Panc1 (cell line): ENCODE results near the gene TIMM22.

Source experiments
- POLR2AphosphoS5 ChIP-seq: IDR thresholded peaks from 2 replicates; pipeline ENCODE4 v1.6.1; 2012; ENCODE audit warnings: mild to moderate bottlenecking, low read depth, low read length, moderate library complexity
- TCF7L2 ChIP-seq: IDR thresholded peaks from 2 replicates; pipeline ENCODE4 v1.6.1; 2011; ENCODE audit warnings: mild to moderate bottlenecking, low read depth, low read length, inconsistent platforms
- TF ChIP-seq, protein P1 (sequence below): fragments of 450-650 bp; IDR thresholded peaks from 2 replicates; pipeline ENCODE4 v1.5.1; 2017; ENCODE audit warnings: mild to moderate bottlenecking

DNA sequence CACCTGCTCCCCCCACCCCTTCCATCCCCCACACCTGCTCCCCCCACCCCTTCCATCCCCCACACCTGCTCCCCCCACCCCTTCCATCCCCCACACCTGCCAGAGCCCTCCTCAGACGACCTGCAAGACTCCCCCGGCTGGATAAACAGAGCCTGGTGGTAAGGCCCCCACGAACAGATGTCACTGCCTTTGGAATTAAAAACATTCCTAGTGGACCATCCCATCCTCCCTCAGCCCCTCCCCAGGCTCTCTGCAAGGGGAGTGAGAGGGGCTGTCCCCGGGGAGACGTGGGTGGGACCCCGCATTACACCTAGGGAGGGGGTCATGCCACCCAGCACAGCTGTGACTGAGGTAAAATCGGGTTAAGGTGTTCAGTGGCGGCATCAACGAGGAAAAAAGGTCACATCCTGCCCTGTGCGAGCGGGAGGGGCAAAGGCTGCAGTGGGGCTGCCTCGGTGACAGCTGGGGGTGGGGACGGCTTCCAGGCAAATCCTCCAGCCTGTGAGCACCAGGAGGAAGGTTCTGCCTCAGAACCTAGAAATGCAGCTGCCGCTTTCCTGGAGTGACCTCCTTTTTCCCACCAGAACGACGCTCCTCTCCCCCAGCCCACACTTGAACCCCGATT lies 38.7 kb downstream of the TIMM22 start:
- no peak for TF ChIP-seq POLR2AphosphoS5
- TF ChIP-seq, protein P1, sequence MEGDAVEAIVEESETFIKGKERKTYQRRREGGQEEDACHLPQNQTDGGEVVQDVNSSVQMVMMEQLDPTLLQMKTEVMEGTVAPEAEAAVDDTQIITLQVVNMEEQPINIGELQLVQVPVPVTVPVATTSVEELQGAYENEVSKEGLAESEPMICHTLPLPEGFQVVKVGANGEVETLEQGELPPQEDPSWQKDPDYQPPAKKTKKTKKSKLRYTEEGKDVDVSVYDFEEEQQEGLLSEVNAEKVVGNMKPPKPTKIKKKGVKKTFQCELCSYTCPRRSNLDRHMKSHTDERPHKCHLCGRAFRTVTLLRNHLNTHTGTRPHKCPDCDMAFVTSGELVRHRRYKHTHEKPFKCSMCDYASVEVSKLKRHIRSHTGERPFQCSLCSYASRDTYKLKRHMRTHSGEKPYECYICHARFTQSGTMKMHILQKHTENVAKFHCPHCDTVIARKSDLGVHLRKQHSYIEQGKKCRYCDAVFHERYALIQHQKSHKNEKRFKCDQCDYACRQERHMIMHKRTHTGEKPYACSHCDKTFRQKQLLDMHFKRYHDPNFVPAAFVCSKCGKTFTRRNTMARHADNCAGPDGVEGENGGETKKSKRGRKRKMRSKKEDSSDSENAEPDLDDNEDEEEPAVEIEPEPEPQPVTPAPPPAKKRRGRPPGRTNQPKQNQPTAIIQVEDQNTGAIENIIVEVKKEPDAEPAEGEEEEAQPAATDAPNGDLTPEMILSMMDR: no peak
- TF ChIP-seq TCF7L2: no peak
